ENCODE results near the gene DGKZ. TPM values are rescaled to one million over a fixed set of nuclear protein-coding genes. Genes with fewer than 3 reads are reported as not detected.

Gene DGKZ
- total and polyA plus RNA-seq, 2 experiments from 2014 or later, result 45.1 to 170 TPM

DNA sequence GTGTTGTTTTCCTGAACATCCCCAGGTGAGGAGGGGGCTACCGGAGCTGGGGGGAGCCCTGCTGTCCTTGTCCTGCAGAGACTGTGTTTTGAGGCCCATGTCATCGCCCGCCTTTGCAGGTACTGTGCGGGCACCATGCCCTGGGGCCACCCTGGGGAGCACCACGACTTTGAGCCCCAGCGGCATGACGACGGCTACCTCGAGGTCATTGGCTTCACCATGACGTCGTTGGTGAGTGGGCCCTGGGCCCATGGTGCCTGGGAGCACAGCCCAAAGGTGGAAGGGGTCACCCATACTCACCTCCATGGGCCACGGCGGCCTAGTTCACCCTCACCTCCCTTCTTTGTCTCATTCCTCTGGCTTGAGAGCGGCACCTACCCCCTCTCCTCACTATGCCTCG is 27.6 kb downstream of the DGKZ start (continued):
- TF ChIP-seq, protein P1, sequence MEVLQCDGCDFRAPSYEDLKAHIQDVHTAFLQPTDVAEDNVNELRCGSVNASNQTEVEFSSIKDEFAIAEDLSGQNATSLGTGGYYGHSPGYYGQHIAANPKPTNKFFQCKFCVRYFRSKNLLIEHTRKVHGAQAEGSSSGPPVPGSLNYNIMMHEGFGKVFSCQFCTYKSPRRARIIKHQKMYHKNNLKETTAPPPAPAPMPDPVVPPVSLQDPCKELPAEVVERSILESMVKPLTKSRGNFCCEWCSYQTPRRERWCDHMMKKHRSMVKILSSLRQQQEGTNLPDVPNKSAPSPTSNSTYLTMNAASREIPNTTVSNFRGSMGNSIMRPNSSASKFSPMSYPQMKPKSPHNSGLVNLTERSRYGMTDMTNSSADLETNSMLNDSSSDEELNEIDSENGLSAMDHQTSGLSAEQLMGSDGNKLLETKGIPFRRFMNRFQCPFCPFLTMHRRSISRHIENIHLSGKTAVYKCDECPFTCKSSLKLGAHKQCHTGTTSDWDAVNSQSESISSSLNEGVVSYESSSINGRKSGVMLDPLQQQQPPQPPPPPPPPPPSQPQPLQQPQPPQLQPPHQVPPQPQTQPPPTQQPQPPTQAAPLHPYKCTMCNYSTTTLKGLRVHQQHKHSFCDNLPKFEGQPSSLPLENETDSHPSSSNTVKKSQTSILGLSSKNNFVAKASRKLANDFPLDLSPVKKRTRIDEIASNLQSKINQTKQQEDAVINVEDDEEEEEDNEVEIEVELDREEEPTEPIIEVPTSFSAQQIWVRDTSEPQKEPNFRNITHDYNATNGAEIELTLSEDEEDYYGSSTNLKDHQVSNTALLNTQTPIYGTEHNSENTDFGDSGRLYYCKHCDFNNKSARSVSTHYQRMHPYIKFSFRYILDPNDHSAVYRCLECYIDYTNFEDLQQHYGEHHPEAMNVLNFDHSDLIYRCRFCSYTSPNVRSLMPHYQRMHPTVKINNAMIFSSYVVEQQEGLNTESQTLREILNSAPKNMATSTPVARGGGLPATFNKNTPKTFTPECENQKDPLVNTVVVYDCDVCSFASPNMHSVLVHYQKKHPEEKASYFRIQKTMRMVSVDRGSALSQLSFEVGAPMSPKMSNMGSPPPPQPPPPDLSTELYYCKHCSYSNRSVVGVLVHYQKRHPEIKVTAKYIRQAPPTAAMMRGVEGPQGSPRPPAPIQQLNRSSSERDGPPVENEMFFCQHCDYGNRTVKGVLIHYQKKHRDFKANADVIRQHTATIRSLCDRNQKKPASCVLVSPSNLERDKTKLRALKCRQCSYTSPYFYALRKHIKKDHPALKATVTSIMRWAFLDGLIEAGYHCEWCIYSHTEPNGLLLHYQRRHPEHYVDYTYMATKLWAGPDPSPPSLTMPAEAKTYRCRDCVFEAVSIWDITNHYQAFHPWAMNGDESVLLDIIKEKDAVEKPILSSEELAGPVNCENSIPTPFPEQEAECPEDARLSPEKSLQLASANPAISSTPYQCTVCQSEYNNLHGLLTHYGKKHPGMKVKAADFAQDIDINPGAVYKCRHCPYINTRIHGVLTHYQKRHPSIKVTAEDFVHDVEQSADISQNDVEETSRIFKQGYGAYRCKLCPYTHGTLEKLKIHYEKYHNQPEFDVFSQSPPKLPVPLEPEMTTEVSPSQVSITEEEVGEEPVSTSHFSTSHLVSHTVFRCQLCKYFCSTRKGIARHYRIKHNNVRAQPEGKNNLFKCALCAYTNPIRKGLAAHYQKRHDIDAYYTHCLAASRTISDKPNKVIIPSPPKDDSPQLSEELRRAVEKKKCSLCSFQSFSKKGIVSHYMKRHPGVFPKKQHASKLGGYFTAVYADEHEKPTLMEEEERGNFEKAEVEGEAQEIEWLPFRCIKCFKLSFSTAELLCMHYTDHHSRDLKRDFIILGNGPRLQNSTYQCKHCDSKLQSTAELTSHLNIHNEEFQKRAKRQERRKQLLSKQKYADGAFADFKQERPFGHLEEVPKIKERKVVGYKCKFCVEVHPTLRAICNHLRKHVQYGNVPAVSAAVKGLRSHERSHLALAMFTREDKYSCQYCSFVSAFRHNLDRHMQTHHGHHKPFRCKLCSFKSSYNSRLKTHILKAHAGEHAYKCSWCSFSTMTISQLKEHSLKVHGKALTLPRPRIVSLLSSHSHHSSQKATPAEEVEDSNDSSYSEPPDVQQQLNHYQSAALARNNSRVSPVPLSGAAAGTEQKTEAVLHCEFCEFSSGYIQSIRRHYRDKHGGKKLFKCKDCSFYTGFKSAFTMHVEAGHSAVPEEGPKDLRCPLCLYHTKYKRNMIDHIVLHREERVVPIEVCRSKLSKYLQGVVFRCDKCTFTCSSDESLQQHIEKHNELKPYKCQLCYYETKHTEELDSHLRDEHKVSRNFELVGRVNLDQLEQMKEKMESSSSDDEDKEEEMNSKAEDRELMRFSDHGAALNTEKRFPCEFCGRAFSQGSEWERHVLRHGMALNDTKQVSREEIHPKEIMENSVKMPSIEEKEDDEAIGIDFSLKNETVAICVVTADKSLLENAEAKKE (CRISPR knock-in tag; IDR thresholded peaks at IDR 0.05), result no peak
- TF ChIP-seq NANOG (IDR thresholded peaks at IDR 0.05; ENCODE audit: borderline replicate concordance), result no peak
- no peak for TF ChIP-seq POLR2AphosphoS5 (IDR thresholded peaks at IDR 0.05; ENCODE audit: low read depth)
- no peak for TF ChIP-seq CREB1 (CRISPR knock-in tag; IDR thresholded peaks at IDR 0.05; ENCODE audit: low read depth)
- no peak for TF ChIP-seq STAT1 (IDR thresholded peaks at IDR 0.05; ENCODE audit: unreplicated experiment)
- TF ChIP-seq, protein P2, sequence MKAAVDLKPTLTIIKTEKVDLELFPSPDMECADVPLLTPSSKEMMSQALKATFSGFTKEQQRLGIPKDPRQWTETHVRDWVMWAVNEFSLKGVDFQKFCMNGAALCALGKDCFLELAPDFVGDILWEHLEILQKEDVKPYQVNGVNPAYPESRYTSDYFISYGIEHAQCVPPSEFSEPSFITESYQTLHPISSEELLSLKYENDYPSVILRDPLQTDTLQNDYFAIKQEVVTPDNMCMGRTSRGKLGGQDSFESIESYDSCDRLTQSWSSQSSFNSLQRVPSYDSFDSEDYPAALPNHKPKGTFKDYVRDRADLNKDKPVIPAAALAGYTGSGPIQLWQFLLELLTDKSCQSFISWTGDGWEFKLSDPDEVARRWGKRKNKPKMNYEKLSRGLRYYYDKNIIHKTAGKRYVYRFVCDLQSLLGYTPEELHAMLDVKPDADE (IDR thresholded peaks at IDR 0.05), result no peak
- TF ChIP-seq EZH2phosphoT487 (IDR thresholded peaks at IDR 0.05; ENCODE audit: unreplicated experiment), result no peak
- TF ChIP-seq EZH2 (IDR thresholded peaks at IDR 0.05; ENCODE audit: low read depth, unreplicated experiment), result no peak
- TF ChIP-seq ZNF331 (CRISPR knock-in tag; IDR thresholded peaks at IDR 0.05; ENCODE audit: low read depth), result no peak

All from GM23338 (cell line).